GM23338 (cell line): ENCODE data around the gene FEN1. TPM values are rescaled to one million over a fixed set of nuclear protein-coding genes. Genes with fewer than 3 reads are reported as not detected.

Experiments used
- ATAC-seq: fragments of 200-7000 bp; cut with Tn5 transposase; 3 replicates; pipeline ENCODE4 v1.9.1; 2020
- DNase-seq: peaks from one replicate; pipeline ENCODE4 v3.0.0-alpha.2; 2015; ENCODE audit warnings: low spot score
- H2AFZ ChIP-seq: fragments of 200-600 bp; sonication (generic); 2 replicates; pipeline ENCODE4 v1.8.0; 2016; ENCODE audit warnings: antibody characterized with exemption, mild to moderate bottlenecking, moderate library complexity
- H3F3A ChIP-seq: fragments of 200-600 bp; sonication (generic); replicated peaks from 2 replicates; pipeline ENCODE4 v1.8.0; 2017; ENCODE audit warnings: antibody characterized with exemption, mixed run types, low read depth
- H3K27ac ChIP-seq: fragments of 200-600 bp; sonication (generic); 2 replicates; pipeline ENCODE4 v1.6.1; 2016; ENCODE audit warnings: low read depth
- H3K27me3 ChIP-seq: fragments of 200-600 bp; sonication (generic); 2 replicates; pipeline ENCODE4 v1.8.0; 2016; ENCODE audit warnings: mild to moderate bottlenecking, mixed run types, moderate library complexity; ENCODE audit not compliant: insufficient read depth
- H3K36me3 ChIP-seq: fragments of 200-600 bp; sonication (generic); 2 replicates; pipeline ENCODE4 v1.8.0; 2016; ENCODE audit warnings: mild to moderate bottlenecking; ENCODE audit not compliant: insufficient read depth
- H3K4me1 ChIP-seq: fragments of 200-600 bp; sonication (generic); 2 replicates; pipeline ENCODE4 v1.8.0; 2016; ENCODE audit warnings: mild to moderate bottlenecking, moderate library complexity; ENCODE audit not compliant: insufficient read depth
- H3K4me2 ChIP-seq: fragments of 200-600 bp; sonication (generic); 2 replicates; pipeline ENCODE4 v1.7.1; 2017; ENCODE audit warnings: mixed run types
- H3K4me3 ChIP-seq: fragments of 200-600 bp; sonication (generic); 2 replicates; pipeline ENCODE4 v1.6.1; 2016; ENCODE audit warnings: mixed run types
- H3K79me2 ChIP-seq: fragments of 200-600 bp; sonication (generic); replicated peaks from 2 replicates; pipeline ENCODE4 v1.8.0; 2017; ENCODE audit warnings: mild to moderate bottlenecking; ENCODE audit not compliant: insufficient read depth
- H3K9me2 ChIP-seq: fragments of 200-600 bp; sonication (generic); 2 replicates; pipeline ENCODE4 v1.8.0; 2017; ENCODE audit not compliant: insufficient read depth
- H4K20me1 ChIP-seq: fragments of 200-600 bp; sonication (generic); replicated peaks from 2 replicates; pipeline ENCODE4 v1.8.0; 2017; ENCODE audit warnings: mild to moderate bottlenecking; ENCODE audit not compliant: insufficient read depth
- H3K27ac Mint-ChIP-seq: 2 replicates; pipeline ENCODE4 v1.8.0; 2020; ENCODE audit warnings: inconsistent platforms, mild to moderate bottlenecking, moderate library complexity, mixed read lengths
- H3K27me3 Mint-ChIP-seq: 3 replicates; pipeline ENCODE4 v1.8.0; 2022; ENCODE audit warnings: low read depth, mild to moderate bottlenecking, moderate library complexity, mixed read lengths, inconsistent platforms; ENCODE audit not compliant: insufficient read depth, poor library complexity
- H3K36me3 Mint-ChIP-seq: 3 replicates; pipeline ENCODE4 v1.8.0; 2021; ENCODE audit warnings: low read depth, mild to moderate bottlenecking, inconsistent platforms, moderate library complexity, mixed read lengths
- H3K4me1 Mint-ChIP-seq: 3 replicates; pipeline ENCODE4 v1.8.0; 2020; ENCODE audit warnings: mild to moderate bottlenecking, inconsistent platforms, mixed read lengths
- H3K4me3 Mint-ChIP-seq: 3 replicates; pipeline ENCODE4 v1.8.0; 2021; ENCODE audit warnings: moderate library complexity, mild to moderate bottlenecking, inconsistent platforms, mixed read lengths
- H3K9me3 Mint-ChIP-seq: 3 replicates; pipeline ENCODE4 v1.8.0; 2020; ENCODE audit warnings: moderate library complexity, mild to moderate bottlenecking, inconsistent platforms, mixed read lengths
- CREB1 ChIP-seq: fragments of 250-450 bp; sonication (Bioruptor Pico); IDR thresholded peaks from 2 replicates; pipeline ENCODE4 v1.5.0; 2020; ENCODE audit warnings: low read depth, mild to moderate bottlenecking, moderate library complexity
- CTCF ChIP-seq, 2 experiments: fragments of 200-600 bp in 1 of 2; sonication (generic) in 1 of 2; conservative IDR thresholded peaks; 2 replicates each; pipeline versions ENCODE4 v1.5.1 to v1.6.1; 2016 to 2017; ENCODE audit warnings: antibody characterized with exemption in 2 of 2, low read depth in 2 of 2, mild to moderate bottlenecking in 2 of 2, moderate library complexity in 1 of 2
- EZH2 ChIP-seq: fragments of 200-600 bp; sonication (generic); IDR thresholded peaks from one replicate; pipeline ENCODE4 v1.8.0; 2017; ENCODE audit warnings: antibody characterized with exemption, mild to moderate bottlenecking, low read depth; ENCODE audit not compliant: unreplicated experiment
- EZH2phosphoT487 ChIP-seq: fragments of 200-600 bp; sonication (generic); IDR thresholded peaks from one replicate; pipeline ENCODE4 v1.8.1; 2018; ENCODE audit warnings: antibody characterized with exemption; ENCODE audit not compliant: unreplicated experiment
- JUNB ChIP-seq: IDR thresholded peaks from one replicate; pipeline ENCODE4 v1.6.1; 2016; ENCODE audit warnings: antibody characterized with exemption; ENCODE audit not compliant: unreplicated experiment
- NANOG ChIP-seq: IDR thresholded peaks from 2 replicates; pipeline ENCODE4 v1.6.1; 2016; ENCODE audit warnings: antibody characterized with exemption, borderline replicate concordance
- POLR2AphosphoS5 ChIP-seq: IDR thresholded peaks from 2 replicates; pipeline ENCODE4 v1.6.1; 2016; ENCODE audit warnings: antibody characterized with exemption, low read depth
- STAT1 ChIP-seq: IDR thresholded peaks from one replicate; pipeline ENCODE4 v1.6.1; 2016; ENCODE audit warnings: antibody characterized with exemption; ENCODE audit not compliant: unreplicated experiment
- ZNF114 ChIP-seq: fragments of 250-450 bp; sonication (Bioruptor Pico); IDR thresholded peaks from 2 replicates; pipeline ENCODE4 v1.5.0; 2020; ENCODE audit warnings: mild to moderate bottlenecking, moderate library complexity
- ZNF331 ChIP-seq: fragments of 250-450 bp; sonication (Bioruptor Pico); IDR thresholded peaks from 2 replicates; pipeline ENCODE4 v1.5.0; 2020; ENCODE audit warnings: low read depth, mild to moderate bottlenecking, moderate library complexity
- ZNF462 ChIP-seq: fragments of 250-450 bp; sonication (Bioruptor Pico); IDR thresholded peaks from 2 replicates; pipeline ENCODE4 v1.5.0; 2020; ENCODE audit warnings: mild to moderate bottlenecking, moderate library complexity
- polyA plus RNA-seq: library from polyadenylated mRNA; unstranded; fragments of >200 nt; fragmentation: Nextera tagmentation; extraction: Ambion mirVana; gene quantifications from 2 replicates; pipeline ENCODE4 v1.2.1, GENCODE V29; 2016
- total RNA-seq: library from RNA; depleted of rRNA; stranded (reverse); fragments of >200 nt; shearing (Covaris generic); gene quantifications from 2 replicates; pipeline ENCODE4 v1.2.3, GENCODE V29; 2014
- TF ChIP-seq, protein P1 (sequence below): IDR thresholded peaks from 2 replicates; pipeline ENCODE4 v1.6.1; 2016; ENCODE audit warnings: antibody characterized with exemption
- TF ChIP-seq, protein P2 (sequence below): IDR thresholded peaks from one replicate; pipeline ENCODE4 v1.6.1; 2018; ENCODE audit warnings: antibody characterized with exemption; ENCODE audit not compliant: unreplicated experiment

The FEN1 gene
- total and polyA plus RNA-seq, 2 experiments from 2014 or later = 85.1 to 89.0 TPM

GRCh38 chr11:61837411-61838005 is 44.8 kb downstream of the FEN1 start:
- Histone ChIP-seq H3K9me2 (no peaks in the 10 kb centered on the region), H3K27ac (peak overlapping the region; percentile 45; the same call in 1 of the 2 replicates), H3K4me1 (peaks cover 34% of the 10 kb centered on the region), H3K79me2 (peaks cover 67% of the 10 kb centered on the region), H3F3A (peaks cover 33% of the 10 kb centered on the region), H4K20me1 (peaks cover 48% of the 10 kb centered on the region), H3K27me3 (no peaks in the 10 kb centered on the region), H3K4me3 (no peak overlapping the region), H2AFZ (no peak overlapping the region), H3K36me3 (peaks cover 43% of the 10 kb centered on the region), H3K4me2 (no peak overlapping the region)
- H3K27ac Mint-ChIP-seq = no peak overlapping the region; the same call in 1 of the 2 replicates
- H3K27me3 Mint-ChIP-seq = peaks cover 16% of the 10 kb centered on the region
- DNase-seq (no peak), ATAC-seq (no peak)
- peaks cover 69% of the 10 kb centered on the region for H3K36me3 Mint-ChIP-seq
- H3K9me3 Mint-ChIP-seq = no peaks in the 10 kb centered on the region
- no peak overlapping the region for H3K4me3 Mint-ChIP-seq
- TF ChIP-seq, protein P1, sequence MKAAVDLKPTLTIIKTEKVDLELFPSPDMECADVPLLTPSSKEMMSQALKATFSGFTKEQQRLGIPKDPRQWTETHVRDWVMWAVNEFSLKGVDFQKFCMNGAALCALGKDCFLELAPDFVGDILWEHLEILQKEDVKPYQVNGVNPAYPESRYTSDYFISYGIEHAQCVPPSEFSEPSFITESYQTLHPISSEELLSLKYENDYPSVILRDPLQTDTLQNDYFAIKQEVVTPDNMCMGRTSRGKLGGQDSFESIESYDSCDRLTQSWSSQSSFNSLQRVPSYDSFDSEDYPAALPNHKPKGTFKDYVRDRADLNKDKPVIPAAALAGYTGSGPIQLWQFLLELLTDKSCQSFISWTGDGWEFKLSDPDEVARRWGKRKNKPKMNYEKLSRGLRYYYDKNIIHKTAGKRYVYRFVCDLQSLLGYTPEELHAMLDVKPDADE = no peak
- TF ChIP-seq EZH2phosphoT487 (no peak), CREB1 (no peak), ZNF331 (no peak), JUNB (no peak), CTCF (conservative IDR thresholded peaks at IDR 0.05; ENCODE audit: low read depth in 2 of 2) (no peak), NANOG (no peak), ZNF462 (CRISPR knock-in tag) (no peak), ZNF114 (CRISPR knock-in tag) (no peak), STAT1 (no peak), EZH2 (no peak), POLR2AphosphoS5 (no peak)
- TF ChIP-seq, protein P2, sequence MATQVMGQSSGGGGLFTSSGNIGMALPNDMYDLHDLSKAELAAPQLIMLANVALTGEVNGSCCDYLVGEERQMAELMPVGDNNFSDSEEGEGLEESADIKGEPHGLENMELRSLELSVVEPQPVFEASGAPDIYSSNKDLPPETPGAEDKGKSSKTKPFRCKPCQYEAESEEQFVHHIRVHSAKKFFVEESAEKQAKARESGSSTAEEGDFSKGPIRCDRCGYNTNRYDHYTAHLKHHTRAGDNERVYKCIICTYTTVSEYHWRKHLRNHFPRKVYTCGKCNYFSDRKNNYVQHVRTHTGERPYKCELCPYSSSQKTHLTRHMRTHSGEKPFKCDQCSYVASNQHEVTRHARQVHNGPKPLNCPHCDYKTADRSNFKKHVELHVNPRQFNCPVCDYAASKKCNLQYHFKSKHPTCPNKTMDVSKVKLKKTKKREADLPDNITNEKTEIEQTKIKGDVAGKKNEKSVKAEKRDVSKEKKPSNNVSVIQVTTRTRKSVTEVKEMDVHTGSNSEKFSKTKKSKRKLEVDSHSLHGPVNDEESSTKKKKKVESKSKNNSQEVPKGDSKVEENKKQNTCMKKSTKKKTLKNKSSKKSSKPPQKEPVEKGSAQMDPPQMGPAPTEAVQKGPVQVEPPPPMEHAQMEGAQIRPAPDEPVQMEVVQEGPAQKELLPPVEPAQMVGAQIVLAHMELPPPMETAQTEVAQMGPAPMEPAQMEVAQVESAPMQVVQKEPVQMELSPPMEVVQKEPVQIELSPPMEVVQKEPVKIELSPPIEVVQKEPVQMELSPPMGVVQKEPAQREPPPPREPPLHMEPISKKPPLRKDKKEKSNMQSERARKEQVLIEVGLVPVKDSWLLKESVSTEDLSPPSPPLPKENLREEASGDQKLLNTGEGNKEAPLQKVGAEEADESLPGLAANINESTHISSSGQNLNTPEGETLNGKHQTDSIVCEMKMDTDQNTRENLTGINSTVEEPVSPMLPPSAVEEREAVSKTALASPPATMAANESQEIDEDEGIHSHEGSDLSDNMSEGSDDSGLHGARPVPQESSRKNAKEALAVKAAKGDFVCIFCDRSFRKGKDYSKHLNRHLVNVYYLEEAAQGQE = no peak
- H3K4me1 Mint-ChIP-seq = peaks cover 39% of the 10 kb centered on the region
